Liver (tissue), 2 donors: Measurements from ENCODE around the gene ING5.

Source experiments
- CTCF ChIP-seq: fragments of 150-350 bp; IDR thresholded peaks from 2 replicates; pipeline ENCODE4 v1.5.1; 2017; ENCODE audit warnings: improper control_type of control experiment, low read depth, low read length; ENCODE audit not compliant: missing input control
- YY1 ChIP-seq: IDR thresholded peaks from 2 replicates; pipeline ENCODE4 v1.6.1; 2016; ENCODE audit warnings: antibody characterized with exemption, mild to moderate bottlenecking
- donor health status: healthy.

GRCh38 chr2:241720099-241720498 is 18.3 kb downstream of the ING5 start:
- TF ChIP-seq CTCF: no peak
- TF ChIP-seq YY1: no peak
